ENCODE results near the gene RRN3. TPM values are rescaled to one million over a fixed set of nuclear protein-coding genes. Genes with fewer than 3 reads are reported as not detected.
"Not testable (repeated sequence)": the region's sequence is repeated elsewhere in the genome, so short reads cannot be mapped to it uniquely, and the experiment has no call there.

RRN3 gene
- total RNA-seq, 1 donor from 2014 or later: 19.7 TPM

DNA sequence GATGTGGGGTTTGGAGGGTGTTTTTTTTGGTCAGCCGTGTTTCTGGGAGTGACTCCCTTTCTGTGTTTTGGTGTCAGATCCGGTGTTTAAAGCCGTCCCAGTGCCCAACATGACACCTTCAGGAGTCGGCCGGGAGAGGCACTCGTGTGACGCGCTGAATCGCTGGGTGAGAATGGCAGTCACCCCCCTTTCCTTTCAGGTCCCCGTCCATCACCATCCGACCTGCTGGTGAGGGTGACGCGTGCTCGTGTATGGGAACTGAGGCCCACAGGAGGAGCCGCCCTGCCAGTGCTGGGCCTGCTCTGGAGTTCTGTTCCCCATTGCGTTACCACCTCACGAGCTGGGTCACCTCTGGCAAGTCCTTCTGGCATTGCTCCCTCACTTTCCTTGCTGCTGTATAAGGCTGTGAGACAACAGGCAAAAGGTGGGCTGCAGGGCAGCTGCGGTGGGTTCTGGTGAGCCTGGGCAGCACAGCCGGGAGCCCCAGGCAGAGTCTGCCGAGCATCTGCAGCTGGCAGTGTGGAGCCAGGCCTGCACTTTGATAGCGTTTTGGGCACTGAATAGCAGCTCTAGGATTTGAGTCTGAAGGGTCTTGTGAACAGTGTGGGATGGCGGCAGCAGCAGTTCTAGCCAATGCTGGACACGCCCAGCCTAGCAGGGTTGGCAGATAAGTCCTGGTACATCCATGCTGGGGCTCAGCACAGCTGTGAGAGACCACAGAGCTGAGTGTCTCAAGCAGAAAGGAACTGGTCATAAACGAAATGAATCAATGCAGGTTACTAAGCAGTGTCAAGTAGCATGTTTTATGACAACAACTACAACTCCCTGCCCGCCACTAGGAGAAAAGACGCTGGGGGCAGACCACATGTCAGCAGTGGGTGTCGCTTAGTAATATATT is 65.0 kb downstream of the RRN3 start:
- DNase-seq (ENCODE audit: low spot score): not testable (repeated sequence)

DNA sequence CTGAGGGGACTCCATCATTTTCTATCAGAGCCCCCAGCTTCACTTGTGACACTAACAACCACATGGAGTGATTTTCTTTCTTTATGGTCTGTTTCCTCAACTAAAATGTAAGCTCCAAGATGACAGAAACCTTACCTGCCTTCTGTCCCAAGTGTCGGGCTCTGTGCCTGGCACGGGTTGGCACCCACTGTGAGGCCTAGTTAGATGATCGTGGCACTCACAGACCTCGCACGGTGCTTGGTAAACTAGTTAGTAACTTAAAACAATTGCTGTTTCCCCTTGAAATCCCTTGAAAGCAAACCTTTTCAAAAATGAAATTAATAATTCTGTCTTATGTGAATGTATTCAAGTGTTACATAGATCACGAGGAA is 65.7 kb downstream of the RRN3 start:
- DNase-seq (ENCODE audit: low spot score): not testable (repeated sequence)

DNA sequence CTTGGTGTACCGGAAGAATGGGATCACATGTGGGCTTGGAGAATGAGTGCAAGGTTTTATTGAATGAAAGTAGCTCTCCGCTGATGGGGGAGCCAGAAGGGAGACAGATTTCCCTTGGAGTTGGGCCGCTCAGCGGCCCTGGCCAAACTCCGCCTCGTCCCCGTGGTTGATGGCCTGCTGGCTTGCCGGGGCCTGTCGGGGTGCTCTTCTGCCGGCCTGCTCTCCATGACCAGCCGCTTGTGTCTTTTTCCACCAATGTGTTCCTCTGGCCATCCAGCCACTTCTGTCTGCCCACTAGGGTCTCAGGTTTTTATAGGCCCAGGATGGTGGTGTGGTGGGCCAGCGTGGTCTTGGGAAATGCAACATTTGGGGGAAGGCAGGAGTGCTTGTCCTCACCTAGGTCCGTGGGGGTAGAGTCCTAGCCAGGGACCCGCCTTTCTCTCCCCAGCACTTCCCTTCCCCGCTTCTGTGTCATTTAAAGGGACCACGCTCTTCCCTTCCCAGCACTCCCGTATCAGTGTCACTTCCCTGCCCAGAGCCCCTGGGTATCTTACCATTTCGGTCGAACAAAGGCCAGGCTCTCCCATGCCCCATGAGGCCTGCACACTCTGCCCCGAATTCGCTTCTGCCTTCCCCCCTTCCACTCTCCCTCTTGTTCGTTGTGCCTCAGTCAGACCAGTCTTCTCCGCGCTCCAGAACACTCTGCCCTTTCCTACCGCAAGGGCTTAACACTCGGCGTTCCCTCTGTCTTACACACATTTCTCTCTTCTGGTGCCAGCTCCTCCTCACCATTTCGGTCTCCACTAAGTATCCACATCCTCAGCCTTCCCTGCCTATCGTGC is 66.3 kb downstream of the RRN3 start:
- not testable (repeated sequence) for DNase-seq (ENCODE audit: low spot score)

DNA sequence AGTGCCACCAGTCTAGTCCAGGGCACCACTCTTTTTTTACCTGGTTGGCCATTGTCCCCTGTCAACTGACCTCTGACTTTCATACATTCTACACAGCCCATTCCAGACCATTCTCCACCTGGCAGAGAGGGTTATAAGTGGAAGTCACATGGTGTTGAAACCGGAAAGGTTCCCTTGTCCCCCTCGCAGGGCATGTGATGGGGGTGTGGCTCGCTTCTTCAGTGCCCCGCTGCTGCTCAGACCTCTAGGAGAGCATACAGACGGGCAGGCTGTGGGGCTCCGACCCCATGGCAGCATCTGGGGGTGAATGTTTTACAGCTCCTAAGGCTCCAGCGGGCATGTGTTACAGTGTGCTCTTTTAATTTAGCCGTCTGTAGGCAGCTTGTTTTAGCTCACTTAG is 67.0 kb downstream of the RRN3 start:
- DNase-seq (ENCODE audit: low spot score): not testable (repeated sequence)

DNA sequence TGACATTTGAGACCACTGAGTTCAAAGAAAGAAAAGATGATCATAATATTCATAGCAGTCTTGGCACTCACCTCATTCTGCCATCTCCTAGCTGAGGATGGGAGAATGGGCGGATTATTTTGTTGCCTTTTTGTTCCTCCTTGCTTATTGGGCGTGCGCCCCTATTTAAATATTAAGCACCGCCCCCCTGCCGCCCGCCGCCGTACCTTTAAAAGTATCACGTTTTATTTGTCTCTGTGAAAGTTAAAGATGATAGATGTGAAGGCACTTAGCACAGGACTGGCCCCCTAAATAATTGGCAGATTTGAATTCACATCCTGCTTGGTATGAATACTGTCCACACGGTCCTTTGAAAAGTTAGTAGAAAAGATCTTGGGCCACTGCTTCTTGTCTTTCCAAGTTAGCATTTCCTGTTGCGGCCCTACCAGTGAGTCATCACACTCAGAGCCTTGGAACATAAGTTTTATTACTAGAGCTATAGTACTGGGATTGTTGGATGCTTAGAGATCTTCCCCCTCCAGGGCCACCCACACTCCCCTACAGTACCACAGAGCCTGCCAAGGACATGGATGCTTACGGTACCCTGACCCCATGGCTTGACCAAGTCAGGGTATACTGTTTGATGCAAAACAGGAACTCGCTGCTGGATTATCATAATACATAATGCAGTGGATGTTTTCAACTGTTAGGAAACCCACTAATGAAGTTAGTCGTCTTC is 68.7 kb downstream of the RRN3 start:
- peak; percentile 80 for DNase-seq (ENCODE audit: low spot score)

DNA sequence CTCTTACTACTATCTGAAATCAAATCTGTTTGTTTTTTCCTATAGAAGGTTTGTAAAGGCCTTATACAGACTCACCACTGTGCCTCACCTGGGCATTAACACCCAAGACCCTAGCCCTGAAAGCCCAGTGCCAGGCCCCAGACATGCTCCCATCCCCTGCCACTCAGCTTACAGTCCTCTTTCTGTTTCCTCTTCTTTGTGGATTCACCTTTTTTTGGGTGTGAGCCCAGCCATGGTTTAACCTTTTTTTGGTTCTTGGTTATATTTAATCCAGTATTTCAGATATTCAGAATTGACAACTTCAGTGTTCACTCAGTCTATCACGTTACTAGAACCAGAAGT is 69.2 kb downstream of the RRN3 start:
- not testable (repeated sequence) for DNase-seq (ENCODE audit: low spot score)

DNA sequence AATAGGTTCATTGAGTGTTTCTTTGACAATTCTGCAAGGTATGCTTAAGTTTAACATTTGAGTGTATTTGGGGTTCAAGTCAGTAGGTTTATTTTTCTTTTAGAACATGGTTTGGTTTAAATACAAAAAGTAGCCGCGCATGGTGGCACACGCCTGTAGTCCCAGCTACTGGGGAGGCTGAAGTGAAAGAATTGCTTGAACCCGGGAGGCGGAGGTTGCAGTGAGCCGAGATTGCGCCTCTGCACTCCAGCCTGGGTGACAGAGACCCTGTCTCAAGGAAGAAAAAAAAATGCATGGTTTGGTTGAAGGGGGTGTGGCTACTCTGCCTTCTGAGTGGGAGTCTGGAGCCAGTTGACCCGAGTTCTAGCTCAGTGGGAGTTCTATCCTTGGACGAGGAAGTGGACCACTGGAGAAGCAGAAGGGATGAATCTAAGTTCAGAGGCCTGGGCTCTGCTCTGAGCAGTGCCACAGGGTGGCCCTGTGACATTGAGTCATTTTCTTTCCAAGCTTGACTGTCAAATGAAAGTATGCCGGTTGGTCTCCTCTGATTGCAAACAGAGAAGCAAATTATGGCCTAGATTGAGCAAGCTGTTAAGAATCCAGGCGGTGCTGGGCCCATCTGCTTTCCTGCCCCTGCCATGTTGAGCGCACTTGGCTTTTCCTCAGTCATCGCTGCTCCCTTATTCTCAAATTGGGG is 70.5 kb downstream of the RRN3 start:
- DNase-seq (ENCODE audit: low spot score): not testable (repeated sequence)

DNA sequence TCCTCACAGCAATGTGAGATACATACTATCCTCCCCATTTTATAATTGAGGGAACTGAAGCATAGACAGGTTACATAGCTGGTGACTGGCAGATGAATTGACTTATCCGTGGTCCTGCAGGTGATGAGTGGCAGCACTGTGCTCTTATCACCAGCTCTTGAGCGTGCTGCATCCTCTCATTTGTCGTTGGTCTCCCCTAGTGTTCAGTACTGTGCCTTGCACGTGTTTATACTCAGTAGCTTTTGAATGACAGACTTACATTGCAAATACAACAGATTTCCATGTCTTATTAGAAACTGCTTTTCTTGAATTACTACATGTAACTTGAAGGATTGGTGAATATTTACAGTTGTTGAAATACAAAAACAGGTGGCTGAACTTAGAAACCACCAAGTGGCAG is 71.9 kb downstream of the RRN3 start:
- DNase-seq (ENCODE audit: low spot score): not testable (repeated sequence)

DNA sequence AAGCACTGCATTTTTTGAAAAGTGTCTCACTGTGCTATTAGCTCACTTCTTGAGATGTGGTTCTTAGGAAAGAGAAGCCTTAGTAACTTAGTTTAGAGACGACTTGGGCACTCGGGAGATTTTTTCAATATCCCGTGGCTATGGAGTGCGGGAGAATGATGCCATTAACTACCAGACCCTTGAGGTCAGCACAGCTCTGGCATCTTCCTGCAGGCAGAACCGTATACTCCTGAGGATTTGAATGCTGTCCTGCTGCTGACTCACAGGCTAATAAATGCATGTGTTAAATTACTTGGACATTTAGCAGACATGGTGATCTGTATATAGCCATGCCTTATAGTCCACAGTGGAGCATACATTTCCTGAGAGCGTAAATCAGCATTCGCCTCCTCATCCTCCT is 72.6 kb downstream of the RRN3 start:
- DNase-seq (ENCODE audit: low spot score): peak; percentile 83

DNA sequence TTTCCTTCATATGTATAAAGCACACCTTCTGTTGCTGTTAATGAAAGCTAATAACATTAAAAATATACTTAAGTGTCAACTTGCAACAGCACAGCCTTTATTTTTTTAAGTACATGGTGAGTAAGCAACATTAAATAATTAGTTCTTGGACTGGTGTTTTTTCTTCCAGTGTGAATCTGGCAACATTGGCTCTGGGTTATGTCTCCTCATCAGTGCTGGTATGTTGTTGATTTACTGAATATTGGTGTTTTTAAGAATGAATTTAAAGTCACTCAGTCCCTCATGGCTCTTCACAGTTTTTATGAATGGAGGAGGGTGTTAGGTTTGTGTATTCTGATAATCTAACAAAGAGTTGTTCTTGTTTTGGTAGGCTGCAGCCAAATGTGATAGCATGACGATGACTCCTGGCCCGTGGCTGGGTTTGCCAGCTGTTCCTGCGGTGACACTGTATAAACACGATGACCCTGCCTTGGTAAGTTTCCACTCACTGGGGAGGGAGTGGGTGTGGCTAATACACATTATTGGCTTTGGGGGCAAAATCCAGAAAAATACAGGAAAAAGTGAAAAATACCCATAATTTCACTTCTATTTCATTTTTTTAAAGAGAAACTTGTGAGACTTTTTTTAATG is 77.0 kb downstream of the RRN3 start:
- not testable (repeated sequence) for DNase-seq (ENCODE audit: low spot score)

DNA sequence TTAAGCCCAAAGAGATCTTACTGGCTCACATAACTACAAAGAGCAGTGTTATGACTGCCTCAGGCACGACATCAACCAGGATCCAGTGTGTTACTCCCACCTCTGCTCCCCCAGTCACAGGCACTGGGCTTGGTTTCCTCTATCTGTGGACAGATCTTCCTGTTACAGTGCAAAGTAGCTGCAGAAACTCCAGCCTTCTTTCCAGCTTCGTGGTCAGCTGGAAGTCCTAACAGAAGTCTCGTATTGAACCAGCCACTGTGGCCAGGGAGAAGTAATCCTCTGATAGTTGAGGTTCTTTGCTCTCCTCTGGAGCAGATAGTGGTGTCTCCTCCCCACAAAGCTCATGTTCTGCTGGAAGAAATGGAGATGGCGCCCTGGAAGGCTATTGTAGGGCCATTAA is 77.7 kb downstream of the RRN3 start:
- DNase-seq (ENCODE audit: low spot score): not testable (repeated sequence)

DNA sequence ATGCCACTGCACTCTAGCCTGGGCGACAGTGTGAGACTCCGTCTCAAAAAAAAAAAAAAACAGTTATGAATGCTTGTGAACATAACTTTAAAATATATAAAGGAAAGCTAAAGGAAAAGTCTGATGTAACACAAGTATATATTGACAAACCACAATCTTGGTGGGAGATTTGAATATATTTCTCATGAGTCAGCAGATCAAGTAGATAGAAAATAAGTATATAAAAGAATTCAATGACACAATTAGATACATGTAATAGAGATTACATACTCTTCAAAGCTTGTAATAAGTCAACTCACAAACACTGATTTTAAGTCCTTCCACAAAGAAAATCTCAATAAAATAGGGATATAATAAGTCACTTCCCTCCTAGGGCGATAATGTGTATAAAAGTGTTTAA is 78.4 kb downstream of the RRN3 start:
- DNase-seq (ENCODE audit: low spot score): not testable (repeated sequence)

DNA sequence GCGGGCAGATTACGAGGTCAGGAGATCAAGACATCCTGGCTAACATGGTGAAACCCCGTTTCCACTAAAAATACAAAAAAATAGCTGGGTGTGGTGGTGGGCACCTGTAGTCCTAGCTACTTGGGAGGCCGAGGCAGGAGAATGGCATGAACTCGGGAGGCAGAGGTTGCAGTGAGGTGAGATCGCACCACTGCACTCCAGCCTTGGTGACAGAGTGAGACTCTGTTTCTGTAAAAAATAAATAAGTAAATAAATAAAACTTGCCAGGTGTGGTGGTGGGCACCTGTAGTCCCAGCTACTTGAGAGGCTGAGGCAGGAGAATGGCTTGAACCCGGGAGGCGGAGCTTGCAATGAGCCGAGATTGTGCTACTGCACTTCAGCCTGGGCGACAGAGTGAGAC is 81.1 kb downstream of the RRN3 start:
- DNase-seq (ENCODE audit: low spot score): not testable (repeated sequence)

Other genes with a start within 250 kb of the RRN3 start
- gene NPIPA1, start 156.8 kb downstream of the RRN3 start, total RNA-seq (ENCODE audit: insufficient read depth, low replicate concordance): 61.2 TPM
- 107 TPM for gene PDXDC1, start 119.2 kb downstream of the RRN3 start, total RNA-seq (ENCODE audit: insufficient read depth, low replicate concordance)
- 40.9 TPM for gene NTAN1, start 38.2 kb downstream of the RRN3 start, total RNA-seq (ENCODE audit: insufficient read depth, low replicate concordance)

All from umbilical cord (tissue), 2 donors.